ENCODE results near the gene CCDC148.

GRCh38 chr2:158297606-158298005 is 158.9 kb downstream of the CCDC148 start:
- TF ChIP-seq CTCF (IDR thresholded peaks at IDR 0.05) (no peak), POLR2A (IDR thresholded peaks at IDR 0.05) (no peak)

All from testis (tissue), 2 donors.